ENCODE results near the gene SHKBP1. TPM values are rescaled to one million over a fixed set of nuclear protein-coding genes. Genes with fewer than 3 reads are reported as not detected.

The SHKBP1 gene
- total RNA-seq, 1 experiment from 2014 or later = 43.0 TPM

DNA sequence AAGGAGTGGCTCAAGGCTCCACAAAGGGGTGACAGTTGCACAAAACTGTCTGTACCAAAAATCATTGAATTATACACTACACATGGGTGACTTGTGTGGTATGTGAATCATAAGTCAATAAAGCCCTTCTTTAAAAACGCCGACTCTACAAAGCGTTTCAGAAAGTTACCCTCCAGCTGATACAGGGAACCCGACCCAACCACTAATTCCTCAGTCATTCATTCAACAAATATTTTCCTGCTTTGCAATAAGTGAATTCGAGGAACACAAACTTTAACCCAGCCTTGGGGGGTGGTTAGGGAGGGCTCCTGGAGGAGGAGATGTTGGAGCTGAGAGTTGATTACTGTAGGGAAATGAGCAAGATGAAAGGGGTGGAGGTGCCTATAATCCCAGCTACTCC, 56.5 kb downstream of the SHKBP1 start:
- BruUV-seq (replicated peaks) = no TSS peak
- peak overlapping the region; percentile 73 for H3K4me2 ChIP-seq (ENCODE audit: low read length)
- intact Hi-C loops (cut with micrococcal nuclease) = no loop called here

DNA sequence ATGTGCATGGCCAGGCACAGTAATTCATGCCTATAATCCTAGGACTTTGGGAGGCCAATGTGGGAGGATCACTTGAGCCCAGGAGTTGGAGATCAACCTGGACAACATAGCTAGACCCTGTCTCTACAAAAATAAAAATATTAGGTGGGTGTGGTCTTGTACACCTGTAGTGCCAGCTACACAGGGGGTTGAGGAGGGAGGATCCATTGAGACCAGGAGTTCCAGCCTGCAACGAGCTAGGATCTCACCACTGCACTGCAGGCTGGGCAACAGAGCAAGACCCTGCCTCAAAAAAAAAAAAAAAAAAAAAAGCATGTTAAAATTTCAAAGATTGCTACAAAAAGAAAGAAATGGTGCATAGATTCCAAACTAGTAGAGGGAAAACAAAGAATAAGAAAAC, 61.7 kb downstream of the SHKBP1 start:
- no peak overlapping the region for H3K4me3 ChIP-seq (ENCODE audit: low read length)
- H3K27me3 ChIP-seq (ENCODE audit: low read length) = no peaks in the 10 kb centered on the region
- H3F3A ChIP-seq (ENCODE audit: low read length, unreplicated experiment) = no peaks in the 10 kb centered on the region
- DNase-seq (no peak), ATAC-seq (no peak)
- H3K9me2 ChIP-seq (replicated peaks; ENCODE audit: low read length) = no peaks in the 10 kb centered on the region
- intact Hi-C loops (cut with micrococcal nuclease) = no loop called here
- H3K27ac ChIP-seq (ENCODE audit: low read length) = no peak overlapping the region
- H3K9me3 ChIP-seq (ENCODE audit: low read length) = no peaks in the 10 kb centered on the region
- TF ChIP-seq EZH2 (IDR thresholded peaks at IDR 0.05; ENCODE audit: low read length, unreplicated experiment) (no peak), EZH2phosphoT487 (IDR thresholded peaks at IDR 0.05; ENCODE audit: borderline replicate concordance, low read length) (no peak)
- TF ChIP-seq, protein P1, sequence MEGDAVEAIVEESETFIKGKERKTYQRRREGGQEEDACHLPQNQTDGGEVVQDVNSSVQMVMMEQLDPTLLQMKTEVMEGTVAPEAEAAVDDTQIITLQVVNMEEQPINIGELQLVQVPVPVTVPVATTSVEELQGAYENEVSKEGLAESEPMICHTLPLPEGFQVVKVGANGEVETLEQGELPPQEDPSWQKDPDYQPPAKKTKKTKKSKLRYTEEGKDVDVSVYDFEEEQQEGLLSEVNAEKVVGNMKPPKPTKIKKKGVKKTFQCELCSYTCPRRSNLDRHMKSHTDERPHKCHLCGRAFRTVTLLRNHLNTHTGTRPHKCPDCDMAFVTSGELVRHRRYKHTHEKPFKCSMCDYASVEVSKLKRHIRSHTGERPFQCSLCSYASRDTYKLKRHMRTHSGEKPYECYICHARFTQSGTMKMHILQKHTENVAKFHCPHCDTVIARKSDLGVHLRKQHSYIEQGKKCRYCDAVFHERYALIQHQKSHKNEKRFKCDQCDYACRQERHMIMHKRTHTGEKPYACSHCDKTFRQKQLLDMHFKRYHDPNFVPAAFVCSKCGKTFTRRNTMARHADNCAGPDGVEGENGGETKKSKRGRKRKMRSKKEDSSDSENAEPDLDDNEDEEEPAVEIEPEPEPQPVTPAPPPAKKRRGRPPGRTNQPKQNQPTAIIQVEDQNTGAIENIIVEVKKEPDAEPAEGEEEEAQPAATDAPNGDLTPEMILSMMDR (conservative IDR thresholded peaks at IDR 0.05; ENCODE audit: low read depth, low read length) = no peak
- peaks cover 11% of the 10 kb centered on the region for H3K4me1 ChIP-seq (ENCODE audit: insufficient read depth, low read length)
- CTCF ChIA-PET = interaction anchor here (0.6 to 1.1 kb wide), 2 partner anchors 89 to 93 kb away, joined by 3 to 26 read pairs; no protein-coding TSS in a partner anchor
- H3K9ac ChIP-seq (ENCODE audit: low read length) = no peak overlapping the region
- no TSS peak for BruUV-seq (replicated peaks)
- no peaks in the 10 kb centered on the region; the same call in 1 of the 2 replicates for H3K36me3 ChIP-seq (ENCODE audit: low read depth, low read length)
- POLR2A ChIA-PET (ENCODE audit: unreplicated experiment) = no interaction called here
- H3K79me2 ChIP-seq (ENCODE audit: low read length) = no peaks in the 10 kb centered on the region
- H3K4me2 ChIP-seq (ENCODE audit: low read length) = no peak overlapping the region
- no peak overlapping the region for H2AFZ ChIP-seq (ENCODE audit: low read length)
- H4K20me1 ChIP-seq (ENCODE audit: low read length) = no peaks in the 10 kb centered on the region

More for the DNA sequence above, 56.5 kb downstream of the SHKBP1 start:
- no peak overlapping the region for H3K4me3 ChIP-seq (ENCODE audit: low read length)
- TF ChIP-seq EZH2phosphoT487 (IDR thresholded peaks at IDR 0.05; ENCODE audit: borderline replicate concordance, low read length) (no peak), EZH2 (IDR thresholded peaks at IDR 0.05; ENCODE audit: low read length, unreplicated experiment) (no peak)
- TF ChIP-seq, protein P1 (conservative IDR thresholded peaks at IDR 0.05; ENCODE audit: low read depth, low read length) = no peak
- no peaks in the 10 kb centered on the region for H3K79me2 ChIP-seq (ENCODE audit: low read length)
- no peaks in the 10 kb centered on the region for H3F3A ChIP-seq (ENCODE audit: low read length, unreplicated experiment)
- H3K27ac ChIP-seq (ENCODE audit: low read length) = no peak overlapping the region
- no peak overlapping the region for H3K9ac ChIP-seq (ENCODE audit: low read length)
- no peaks in the 10 kb centered on the region for H4K20me1 ChIP-seq (ENCODE audit: low read length)
- H3K9me3 ChIP-seq (ENCODE audit: low read length) = no peaks in the 10 kb centered on the region
- H3K9me2 ChIP-seq (replicated peaks; ENCODE audit: low read length) = no peaks in the 10 kb centered on the region
- no peaks in the 10 kb centered on the region for H3K27me3 ChIP-seq (ENCODE audit: low read length)
- ChIA-PET POLR2A (ENCODE audit: unreplicated experiment) (interaction anchor here (0.6 kb wide), 1 partner anchor 28 kb away, joined by 4 read pairs; no protein-coding TSS in a partner anchor), CTCF (interaction anchor here (0.7 to 1.7 kb wide), 3 partner anchors 27 to 200 kb away, joined by 3 to 16 read pairs (median 4); no protein-coding TSS in a partner anchor)
- H2AFZ ChIP-seq (ENCODE audit: low read length) = no peak overlapping the region
- DNase-seq (peak; percentile 89), ATAC-seq (peak; percentile 85)
- H3K36me3 ChIP-seq (ENCODE audit: low read depth, low read length) = no peaks in the 10 kb centered on the region; the same call in 1 of the 2 replicates
- H3K4me1 ChIP-seq (ENCODE audit: insufficient read depth, low read length) = peaks cover 22% of the 10 kb centered on the region

DNA sequence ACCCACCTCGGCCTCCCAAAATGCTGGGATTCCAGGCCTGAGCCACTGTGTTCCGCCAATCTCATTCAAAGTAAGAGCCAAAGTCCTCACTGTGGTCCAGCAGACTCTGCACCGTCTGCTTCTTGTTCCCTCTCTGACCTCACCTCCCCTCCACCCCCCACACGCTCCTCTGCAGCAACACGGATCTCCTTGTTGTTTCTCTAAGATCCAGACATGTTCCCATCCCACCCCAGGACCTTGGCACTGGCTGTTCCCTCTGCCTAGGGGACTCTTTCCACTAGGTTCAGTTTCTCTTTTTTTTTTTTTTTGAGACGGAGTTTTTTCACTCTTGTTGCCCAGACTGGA, 62.9 kb downstream of the SHKBP1 start:
- no peak for TF ChIP-seq EZH2phosphoT487 (IDR thresholded peaks at IDR 0.05; ENCODE audit: borderline replicate concordance, low read length)
- TF ChIP-seq EZH2 (IDR thresholded peaks at IDR 0.05; ENCODE audit: low read length, unreplicated experiment) = no peak
- TF ChIP-seq, protein P1 (conservative IDR thresholded peaks at IDR 0.05; ENCODE audit: low read depth, low read length) = no peak
- H3F3A ChIP-seq (ENCODE audit: low read length, unreplicated experiment) = no peaks in the 10 kb centered on the region
- no peak overlapping the region for H3K4me3 ChIP-seq (ENCODE audit: low read length)
- H4K20me1 ChIP-seq (ENCODE audit: low read length) = no peaks in the 10 kb centered on the region
- no peaks in the 10 kb centered on the region for H3K9me2 ChIP-seq (replicated peaks; ENCODE audit: low read length)
- H3K36me3 ChIP-seq (ENCODE audit: low read depth, low read length) = no peaks in the 10 kb centered on the region
- ChIA-PET POLR2A (ENCODE audit: unreplicated experiment) (no interaction called here), CTCF (interaction anchor here (1.1 kb wide), 1 partner anchor 90 kb away, joined by 26 read pairs; no protein-coding TSS in a partner anchor)
- intact Hi-C loops (cut with micrococcal nuclease) = no loop called here
- H3K27ac ChIP-seq (ENCODE audit: low read length) = no peak overlapping the region
- no peak overlapping the region for H3K9ac ChIP-seq (ENCODE audit: low read length)
- H3K79me2 ChIP-seq (ENCODE audit: low read length) = no peaks in the 10 kb centered on the region
- H3K4me1 ChIP-seq (ENCODE audit: insufficient read depth, low read length) = no peaks in the 10 kb centered on the region
- no peak overlapping the region for H2AFZ ChIP-seq (ENCODE audit: low read length)
- no TSS peak for BruUV-seq (replicated peaks)
- H3K27me3 ChIP-seq (ENCODE audit: low read length) = no peaks in the 10 kb centered on the region
- ATAC-seq = no peak
- no peaks in the 10 kb centered on the region for H3K9me3 ChIP-seq (ENCODE audit: low read length)
- no peak for DNase-seq
- H3K4me2 ChIP-seq (ENCODE audit: low read length) = no peak overlapping the region

Measured in PC-3 (cell line).